Activated T-cell treated with anti-CD3 and anti-CD28 coated beads for 4 hours (primary cell): ENCODE results near the gene KRTAP10-9.
"Not testable (repeated sequence)": the region's sequence is repeated elsewhere in the genome, so short reads cannot be mapped to it uniquely, and the experiment has no call there.

ENCODE experiments used
- DNase-seq: peaks from one replicate; pipeline ENCODE4 v3.0.0-alpha.2; 2020

Gene KRTAP10-9

DNA sequence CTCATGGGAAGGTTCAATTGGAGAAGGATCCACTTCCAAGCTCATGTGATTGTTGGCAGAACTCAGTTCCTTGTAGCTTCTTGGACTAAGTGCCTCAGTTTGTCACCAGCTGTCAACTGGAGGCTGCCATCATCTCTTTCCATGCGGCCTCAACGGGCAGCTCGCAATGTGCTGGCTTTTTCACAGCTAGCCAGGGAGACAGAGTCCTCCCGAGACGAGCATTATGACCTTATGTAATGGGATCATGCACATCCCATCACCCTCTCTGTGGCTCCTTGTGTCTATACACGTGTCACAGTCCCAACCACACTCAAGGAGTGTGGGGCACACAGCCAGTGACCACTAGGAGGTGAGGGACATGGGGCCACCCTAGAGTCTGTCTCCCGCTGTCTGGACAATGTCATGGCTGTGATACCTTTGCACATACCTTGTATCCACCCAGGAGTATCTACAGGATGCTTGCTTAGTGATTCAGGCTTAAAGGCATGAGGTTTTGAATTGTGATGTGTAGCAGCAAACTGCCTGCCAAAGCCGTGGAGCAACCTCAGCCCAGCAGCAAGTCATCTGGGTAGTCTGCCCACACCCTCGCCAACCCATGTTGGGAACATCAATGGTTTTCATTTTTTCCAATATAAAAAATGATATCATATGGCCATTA, 30.7 kb upstream of the KRTAP10-9 start:
- no peak for DNase-seq

DNA sequence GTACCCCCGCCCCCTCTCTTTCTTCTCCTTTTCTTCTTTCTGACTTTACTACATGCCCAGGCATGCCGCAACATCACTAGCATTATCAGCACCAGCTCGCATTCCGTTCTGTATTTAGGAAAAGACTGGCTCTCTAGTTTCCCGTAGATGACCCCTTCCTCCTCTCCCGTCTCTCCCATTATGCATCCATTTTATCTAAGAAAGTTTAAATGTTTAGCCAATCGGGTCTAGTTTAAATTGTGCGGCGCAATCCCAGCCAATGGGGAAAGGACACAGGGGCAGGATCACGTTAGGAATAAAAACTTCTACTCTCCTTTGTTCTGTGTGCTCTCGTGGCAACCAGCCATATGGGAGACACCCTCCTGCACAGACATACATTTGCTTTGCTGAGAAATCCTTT, 28.8 kb upstream of the KRTAP10-9 start:
- no peak for DNase-seq

DNA sequence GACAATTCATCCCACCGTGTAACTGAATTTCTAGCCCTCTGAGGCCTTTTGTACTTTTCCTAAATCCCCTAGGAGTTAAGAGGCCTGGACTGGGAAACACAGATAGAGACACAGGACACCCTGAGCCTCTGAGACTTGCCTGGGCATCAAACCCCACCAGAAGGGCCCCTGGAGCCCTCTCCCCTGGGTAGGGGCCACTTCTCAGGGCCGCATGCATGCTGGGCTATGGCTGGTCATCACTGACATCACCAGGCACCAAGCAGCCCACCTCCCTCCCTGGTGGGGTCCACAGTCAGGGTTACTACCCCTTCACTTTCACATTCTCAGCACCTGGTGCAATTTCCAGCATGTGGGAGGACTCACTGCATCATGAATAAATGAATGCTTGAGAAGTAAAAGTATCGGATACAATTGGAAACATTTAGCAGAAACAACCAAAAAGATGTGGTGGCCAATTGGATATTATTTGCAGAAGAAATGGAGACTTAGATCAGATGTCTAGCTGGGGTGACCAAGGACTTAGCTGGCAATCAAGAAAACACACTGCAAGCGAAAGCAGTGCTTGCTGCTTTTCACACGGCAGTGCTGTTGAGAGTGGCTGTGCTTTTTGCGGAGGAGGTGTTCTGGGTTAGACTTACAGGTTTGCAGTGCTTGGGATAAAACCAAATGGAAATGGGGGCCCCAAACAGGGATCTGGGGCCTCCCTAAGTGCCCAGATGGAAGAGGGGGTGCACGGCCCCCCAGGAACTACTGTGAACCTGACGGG, 27.4 kb upstream of the KRTAP10-9 start:
- DNase-seq: no peak

DNA sequence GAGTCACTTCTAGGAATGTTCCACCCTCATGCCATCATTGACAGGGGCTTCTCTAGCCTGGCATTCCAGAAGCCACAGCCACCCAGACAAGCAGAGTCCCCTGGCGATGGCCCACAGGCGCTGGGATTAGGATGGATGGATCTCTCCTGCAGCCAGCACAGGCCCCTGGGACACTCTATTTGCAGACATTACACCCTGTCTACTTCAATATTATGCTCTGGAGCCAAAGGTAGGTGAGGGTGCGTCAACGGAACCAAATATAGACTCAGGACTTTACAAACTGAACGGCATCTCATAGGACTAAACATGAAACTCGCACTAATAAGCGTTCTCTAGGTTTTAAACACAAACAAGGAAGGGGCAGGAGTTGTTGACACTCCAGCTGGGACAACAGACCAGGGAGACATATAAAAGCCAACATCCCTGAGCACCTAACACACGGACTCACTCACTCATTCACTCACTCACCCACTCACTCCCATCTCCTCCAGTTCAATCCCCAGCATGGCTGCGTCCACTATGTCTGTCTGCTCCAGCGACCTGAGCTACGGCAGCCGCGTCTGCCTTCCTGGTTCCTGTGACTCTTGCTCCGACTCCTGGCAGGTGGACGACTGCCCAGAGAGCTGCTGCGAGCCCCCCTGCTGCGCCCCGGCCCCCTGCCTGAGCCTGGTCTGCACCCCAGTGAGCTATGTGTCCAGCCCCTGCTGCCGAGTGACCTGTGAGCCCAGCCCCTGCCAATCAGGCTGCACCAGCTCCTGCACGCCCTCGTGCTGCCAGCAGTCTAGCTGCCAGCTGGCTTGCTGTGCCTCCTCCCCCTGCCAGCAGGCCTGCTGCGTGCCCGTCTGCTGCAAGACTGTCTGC, 26.5 kb upstream of the KRTAP10-9 start, which contains the start of gene KRTAP10-7:
Gene KRTAP10-7 (plus strand): TSS at position 480 of the 861 bp plus-strand sequence. CDS start 25 bp downstream, at position 505.
- not testable (repeated sequence) for DNase-seq

DNA sequence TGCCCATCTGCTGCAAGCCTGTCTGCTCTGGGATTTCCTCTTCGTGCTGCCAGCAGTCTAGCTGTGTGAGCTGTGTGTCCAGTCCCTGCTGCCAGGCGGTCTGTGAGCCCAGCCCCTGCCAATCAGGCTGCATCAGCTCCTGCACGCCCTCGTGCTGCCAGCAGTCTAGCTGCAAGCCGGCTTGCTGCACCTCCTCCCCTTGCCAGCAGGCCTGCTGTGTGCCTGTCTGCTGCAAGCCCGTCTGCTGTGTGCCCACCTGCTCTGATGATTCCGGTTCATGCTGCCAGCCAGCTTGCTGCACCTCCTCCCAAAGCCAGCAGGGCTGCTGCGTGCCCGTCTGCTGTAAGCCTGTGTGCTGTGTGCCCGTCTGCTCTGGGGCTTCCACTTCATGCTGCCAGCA, 25.8 kb upstream of the KRTAP10-9 start:
- DNase-seq: not testable (repeated sequence)

DNA sequence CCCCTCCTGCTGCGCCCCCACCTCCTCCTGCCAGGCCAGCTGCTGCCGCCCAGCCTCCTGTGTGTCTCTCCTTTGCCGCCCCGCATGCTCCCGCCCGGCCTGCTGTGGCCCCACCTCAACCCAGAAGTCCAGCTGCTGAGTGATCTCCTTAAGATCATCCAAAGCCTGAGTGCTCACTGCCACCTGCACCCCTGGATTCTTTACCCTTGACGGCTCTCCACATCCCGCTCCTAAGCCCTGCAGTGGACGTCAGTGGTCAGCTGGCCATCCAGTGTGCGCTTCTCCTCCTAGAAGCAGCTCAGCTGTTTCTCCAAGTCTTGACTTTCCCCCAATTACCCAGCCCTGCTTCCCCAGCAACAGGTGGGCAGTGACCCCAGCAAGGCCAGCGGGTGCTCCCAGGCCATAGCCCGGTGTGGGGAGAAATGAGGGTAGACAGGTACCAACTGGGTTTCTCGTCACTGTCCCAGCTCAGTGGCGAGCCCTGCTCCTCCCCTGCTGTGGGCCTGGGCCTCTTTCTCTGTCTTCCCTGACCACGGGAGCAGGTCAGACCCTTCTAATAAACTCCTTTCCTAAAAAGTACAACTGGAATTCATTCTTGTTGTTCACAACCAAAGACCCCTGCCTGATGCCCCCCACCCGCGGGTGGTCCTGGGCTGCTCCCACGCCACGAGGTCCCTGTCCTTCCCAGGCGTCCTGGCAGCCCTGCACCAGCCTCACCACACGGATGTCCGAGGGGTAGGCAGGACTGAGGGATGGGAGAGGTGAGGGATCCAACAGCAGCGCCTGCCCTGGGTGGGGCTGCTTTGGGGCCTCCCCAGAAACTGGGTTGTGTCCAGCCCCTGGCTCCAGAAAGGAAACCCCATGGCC, 25.1 kb upstream of the KRTAP10-9 start:
- no peak for DNase-seq

DNA sequence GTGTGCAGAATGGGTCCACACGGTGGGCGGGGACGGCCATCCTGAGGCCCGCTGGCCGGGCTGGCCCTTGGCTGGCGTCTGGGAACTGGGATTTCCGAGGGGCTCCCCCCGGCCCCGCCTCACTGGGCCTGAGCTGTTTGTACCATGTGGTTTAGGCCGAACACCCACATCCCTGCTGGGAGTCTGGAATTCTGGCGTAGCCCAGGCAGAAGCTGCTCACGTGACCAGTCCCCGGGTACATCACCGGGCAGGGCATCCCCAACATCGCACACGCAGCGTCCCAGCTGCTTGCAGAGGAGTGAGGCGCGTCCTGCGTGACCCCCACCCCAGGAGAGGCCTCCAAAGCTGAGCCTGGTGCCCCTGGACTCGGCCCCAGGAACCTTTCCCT, 24.4 kb upstream of the KRTAP10-9 start:
- DNase-seq: no peak

DNA sequence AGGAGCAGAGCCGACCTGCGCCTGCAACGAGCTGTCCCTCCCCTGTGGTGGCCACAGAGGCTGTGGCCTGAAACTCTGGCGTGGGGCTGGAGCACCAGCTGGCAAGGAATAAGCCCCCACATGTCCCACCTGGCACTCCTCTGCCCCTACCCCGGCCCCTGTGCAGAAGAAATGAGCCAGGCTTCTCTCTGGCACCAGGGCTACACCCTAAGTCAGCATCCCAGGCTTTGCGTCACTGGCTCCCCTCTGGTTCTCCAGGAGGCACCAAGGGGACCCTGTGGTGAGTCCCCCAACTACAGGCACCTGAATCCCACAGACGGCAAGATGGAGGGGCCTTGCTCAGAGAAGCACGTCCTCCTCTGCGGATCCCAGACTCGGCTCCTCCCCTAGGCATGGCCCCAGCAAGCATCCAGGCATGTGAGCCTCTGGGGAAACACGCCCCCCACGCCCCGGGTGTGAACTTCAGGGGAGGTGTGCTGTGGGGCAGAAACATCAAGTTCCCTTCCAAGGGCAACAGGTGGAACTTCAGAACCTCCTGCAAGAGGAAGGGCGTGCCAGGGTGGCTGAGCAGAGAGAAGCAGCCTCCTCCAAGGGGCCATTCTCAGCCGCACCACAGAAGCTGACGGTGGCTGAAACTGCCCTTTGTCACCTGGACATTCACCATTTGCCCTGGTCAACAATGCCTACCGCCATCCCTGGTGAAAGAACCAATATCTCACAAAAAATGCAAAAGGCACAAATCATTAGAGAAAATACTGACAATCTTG, 23.6 kb upstream of the KRTAP10-9 start:
- DNase-seq: no peak

DNA sequence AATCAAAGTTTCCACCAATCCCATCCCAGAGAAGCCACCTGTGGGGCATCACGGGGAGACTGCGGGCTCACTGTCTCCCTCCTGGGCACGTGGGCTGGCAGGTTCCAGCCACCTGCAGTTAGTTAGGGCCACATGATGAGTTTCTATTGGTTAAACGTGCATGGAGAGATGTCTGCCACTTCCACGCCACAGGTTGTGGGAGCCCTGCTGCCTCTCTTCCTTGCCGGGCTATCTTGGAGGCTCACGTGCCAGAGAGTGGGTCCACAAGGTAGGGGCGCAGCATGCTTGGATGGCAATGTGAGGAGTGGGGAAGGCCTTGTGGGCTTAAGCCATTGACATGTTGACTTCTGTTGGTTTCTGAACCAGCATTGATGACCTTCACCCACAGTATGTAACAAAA, 23.0 kb upstream of the KRTAP10-9 start:
- DNase-seq: no peak

DNA sequence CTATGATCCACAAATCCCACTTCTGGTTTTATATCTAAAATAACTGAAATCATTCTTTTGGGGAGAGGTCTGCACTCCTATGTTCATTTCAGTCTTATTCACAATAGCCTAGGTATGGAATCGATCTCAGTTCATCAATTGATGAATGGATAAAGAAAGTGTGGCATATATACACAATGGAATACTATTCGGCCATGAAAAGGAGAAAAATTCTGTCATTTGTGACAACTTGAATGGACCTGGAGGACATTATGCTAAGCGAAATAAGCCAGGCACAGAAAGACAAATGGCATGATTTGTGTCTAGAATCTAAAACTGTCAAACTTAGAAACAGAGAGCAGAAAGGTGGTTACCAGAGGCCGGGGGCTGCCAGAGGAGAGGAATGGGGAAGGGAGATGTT, 20.4 kb upstream of the KRTAP10-9 start:
- DNase-seq: no peak

DNA sequence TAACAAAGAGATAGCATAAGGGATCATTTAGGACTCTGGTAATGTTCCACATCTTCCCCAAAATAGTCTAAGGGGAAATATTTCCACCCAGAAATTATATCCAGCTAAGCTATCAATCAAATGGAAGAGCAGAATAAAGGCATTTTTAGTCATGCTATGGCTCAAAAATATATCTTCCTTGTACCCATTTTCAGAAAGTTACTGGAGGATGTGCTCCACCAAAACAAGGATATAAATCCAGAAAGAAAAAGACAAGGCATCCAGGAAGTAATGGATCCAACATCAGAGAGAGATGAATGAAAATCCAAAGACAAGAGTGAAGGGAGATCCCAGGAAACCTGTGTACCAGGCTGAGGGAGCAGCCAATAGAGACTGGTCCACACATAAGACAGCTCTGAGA, 17.7 kb upstream of the KRTAP10-9 start:
- no peak for DNase-seq

DNA sequence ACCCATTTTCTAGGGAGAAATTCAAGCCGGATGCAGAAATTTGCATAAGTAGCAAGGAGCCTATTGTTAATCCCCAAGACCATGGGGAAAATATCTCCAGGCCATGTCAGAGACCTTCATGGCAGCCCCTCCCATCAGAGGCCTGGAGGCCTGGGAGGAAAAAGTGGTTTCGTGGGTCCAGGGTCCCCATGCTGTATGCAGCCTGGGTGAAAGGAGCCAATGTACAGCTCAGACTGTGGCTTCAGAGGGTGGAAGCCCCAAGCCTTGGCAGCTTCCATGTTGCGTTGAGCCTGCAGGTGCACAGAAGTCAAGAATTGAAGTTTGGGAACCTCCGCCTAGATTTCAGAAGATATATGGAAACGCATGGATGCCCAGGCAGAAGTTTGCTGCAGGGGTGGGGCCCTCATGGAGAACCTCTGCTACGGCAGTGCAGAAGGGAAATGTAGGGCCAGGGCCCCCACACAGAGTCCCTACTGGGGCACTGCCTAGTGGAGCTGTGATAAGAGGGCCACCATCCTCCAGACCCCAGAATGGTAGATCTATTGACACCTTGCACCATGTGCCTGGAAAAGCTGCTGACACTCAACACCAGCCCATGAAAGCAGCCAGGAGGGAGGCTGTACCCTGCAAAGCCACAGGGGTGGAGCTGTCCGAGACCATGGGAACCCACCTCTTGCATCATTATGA, 16.6 kb upstream of the KRTAP10-9 start:
- DNase-seq: not testable (repeated sequence)

DNA sequence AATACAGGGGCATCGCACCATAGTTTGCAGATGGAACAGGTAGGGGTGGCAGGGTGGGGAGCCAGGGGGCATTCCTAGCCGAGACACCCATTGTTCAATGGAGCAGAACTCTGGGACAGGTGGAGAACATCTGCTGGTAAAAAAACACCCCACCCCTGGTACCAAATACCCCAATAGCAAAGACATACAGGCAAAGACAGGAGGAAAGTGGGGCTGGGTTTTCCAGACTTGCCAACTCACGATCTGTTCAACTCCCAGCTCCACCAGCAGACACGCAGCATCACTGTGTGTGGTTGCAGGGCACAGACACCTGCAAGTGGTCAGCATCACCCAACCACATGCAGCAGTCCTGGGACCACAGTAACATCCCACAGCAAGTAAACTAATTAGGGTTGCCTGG, 15.3 kb upstream of the KRTAP10-9 start:
- DNase-seq: no peak

DNA sequence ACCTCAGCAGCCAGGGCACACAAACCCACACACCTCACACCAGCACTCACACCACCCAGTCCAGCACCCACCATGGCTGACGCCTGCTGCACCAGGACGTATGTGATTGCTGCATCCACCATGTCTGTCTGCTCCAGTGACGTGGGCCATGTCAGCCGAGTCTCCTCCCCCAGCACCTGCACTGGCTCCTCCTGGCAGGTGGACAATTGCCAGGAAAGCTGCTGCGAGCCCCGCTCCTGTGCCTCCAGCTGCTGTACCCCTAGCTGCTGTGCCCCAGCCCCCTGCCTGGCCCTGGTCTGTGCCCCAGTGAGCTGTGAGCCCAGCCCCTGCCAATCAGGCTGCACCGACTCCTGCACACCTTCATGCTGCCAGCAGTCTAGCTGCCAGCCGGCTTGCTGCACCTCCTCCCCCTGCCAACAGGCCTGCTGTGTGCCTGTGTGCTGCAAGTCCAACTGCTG, 14.8 kb upstream of the KRTAP10-9 start, which contains the start of gene KRTAP10-8:
Gene KRTAP10-8 (plus strand): TSS at position 51 of the 458 bp plus-strand sequence. CDS start 22 bp downstream, at position 73.
- no peak for DNase-seq

DNA sequence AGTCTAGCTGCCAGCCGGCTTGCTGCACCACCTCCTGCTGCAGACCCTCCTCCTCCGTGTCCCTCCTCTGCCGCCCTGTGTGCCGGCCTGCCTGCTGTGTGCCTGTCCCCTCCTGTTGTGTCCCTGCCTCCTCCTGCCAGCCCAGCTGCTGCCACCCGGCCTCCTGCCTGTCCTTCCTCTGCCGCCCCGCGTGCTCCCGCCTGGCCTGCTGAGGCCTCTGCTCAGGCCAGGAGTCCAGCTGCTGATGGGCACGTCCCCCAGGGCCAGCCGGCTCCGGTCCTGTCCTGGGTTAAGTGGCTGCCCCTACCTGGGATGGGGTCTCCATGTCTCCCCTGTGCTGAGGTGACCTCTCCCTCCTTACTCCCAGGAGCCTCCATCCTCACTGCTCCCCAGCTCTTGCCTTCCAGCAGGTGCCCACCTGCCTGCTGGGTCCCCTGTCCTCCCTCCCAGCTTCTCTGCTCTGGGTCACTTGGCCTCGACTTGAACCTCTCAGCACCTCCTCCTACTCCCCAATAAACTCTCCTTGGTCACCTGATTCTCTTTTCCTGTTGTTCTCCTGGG, 14.1 kb upstream of the KRTAP10-9 start:
- no peak for DNase-seq

DNA sequence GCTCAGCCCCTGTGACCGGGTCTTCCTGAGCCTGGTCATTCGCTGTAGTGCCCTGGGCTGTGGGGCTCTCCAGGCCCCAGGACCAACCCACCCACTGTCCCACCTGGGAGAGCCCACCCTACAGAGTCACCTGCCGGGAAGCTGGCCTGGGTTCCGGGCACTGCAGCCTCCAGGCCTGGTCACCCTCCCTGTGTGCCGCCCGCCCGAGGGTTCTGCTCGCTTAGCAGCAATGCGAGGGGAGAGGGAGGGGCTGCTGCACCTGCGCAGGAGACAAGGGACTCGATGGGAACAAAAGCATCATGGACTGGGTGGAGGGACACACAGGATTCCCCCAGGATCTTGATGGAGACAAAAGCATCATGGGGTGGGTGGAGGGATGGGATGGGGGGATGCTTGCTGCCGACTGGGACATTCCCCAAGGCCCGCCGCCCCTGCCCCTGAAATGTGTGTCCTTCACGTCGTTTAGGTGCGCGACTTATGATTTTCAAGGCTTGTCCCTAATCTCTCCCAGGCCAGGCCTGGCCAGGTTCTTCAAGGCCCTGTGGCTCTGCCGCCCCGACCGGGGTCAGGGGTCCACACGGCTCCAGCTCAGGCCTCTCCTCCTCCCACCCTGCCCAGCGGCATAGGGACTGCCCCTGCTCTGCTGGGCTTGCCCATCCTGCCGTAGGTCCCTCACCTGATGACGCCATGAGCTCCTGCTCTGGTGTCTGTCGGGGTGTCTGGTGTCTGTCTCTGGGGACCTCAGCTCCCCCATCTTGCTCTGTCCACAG, 13.3 kb upstream of the KRTAP10-9 start:
- DNase-seq: no peak

DNA sequence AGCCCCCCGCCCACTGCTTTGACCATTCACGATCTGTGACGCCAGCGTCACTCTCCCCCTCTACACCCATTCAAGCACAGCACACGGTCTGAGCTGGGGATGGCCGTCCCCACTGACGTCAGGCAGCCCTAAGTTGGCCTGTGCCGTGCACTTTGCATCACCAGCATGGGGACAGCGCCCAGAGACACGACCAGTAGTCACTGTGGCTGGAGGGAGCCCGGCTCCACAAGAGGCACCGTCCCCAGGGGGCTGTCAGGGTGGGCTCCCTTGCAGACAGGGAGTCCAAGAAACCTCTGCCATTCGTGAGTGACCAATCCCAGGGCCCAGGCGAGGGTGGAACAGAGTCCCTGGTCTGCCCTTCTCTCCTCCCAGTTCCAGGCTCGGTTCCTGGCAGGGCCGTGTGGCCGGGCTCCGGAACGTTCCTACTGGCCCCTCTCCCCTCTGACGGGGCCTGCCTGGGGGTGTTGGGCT, 12.7 kb upstream of the KRTAP10-9 start:
- no peak for DNase-seq

DNA sequence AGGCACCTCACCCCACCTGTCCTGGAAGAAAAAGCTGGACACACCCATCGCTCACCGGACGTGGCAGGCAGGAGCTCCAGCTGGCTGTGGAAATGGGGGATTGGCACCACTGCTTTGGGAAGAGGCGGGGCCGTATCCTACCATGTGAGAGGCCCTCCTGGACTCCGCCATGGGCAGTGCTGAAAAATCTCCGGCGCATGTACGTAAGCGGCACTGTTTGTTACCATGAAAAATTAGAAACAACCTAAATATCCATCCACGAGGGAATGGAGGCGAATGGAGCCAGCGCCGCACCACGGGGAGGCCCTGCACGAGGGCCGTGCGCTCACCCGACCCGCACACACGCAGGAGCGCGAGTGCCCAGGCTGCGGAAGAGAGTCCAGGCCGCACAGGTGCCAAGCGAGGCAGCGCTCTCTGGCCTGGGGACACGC, 11.9 kb upstream of the KRTAP10-9 start:
- no peak for DNase-seq

DNA sequence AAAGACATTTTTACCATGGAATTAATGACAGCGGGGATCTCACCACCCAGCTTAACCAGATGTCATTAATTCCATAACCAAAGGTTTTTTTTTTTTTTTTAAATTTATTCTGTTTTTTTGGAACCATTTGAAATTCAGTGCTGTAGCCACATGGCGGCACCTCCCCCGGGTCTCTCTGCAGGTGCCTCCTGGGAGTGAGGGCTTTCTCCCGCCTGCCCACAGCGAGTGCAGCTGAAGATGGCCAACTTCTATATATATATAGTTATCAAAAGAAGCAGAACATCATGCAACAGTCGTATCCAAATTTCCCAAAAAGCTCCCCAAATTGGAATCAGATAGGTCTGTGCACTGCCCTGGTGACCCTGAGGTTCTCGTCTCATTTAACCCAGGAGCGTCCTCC, 11.4 kb upstream of the KRTAP10-9 start:
- DNase-seq: no peak
